Measurements from ENCODE around the gene DNASE1L2.
"Not testable (repeated sequence)": the region's sequence is repeated elsewhere in the genome, so short reads cannot be mapped to it uniquely, and the experiment has no call there.

The DNASE1L2 gene

DNA sequence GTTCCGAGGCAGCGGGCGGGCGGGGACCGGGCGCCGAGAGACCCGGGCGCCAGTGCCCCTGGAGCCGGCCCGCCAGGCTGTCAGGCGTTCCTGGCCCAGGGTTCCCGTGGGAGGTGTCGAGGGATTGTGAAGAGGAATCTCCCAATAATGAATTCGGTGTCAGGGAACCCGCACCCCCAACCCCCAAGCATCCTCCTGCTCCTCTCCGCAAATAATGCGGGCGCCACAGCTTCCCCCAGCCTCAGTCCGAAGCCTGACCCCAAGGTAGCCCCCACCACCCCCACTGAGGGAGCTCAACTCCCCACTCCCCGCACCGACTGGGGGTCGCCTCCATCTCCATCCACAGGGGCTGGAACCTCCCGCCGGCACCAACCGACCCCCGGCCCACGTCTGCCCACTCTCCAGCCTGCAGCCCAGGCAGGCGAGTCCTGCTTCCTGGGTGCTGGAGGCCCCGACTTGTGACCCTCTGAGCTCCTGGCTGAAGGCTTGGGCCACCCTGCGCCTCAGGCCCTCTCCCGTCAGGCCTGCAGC is 39.2 kb upstream of the DNASE1L2 start:
- Mint-ChIP-seq H3K9me3 (no peaks in the 10 kb centered on the region), H3K27me3 (peaks cover 39% of the 10 kb centered on the region), H3K4me1 (ENCODE audit: low read depth) (peaks cover 6% of the 10 kb centered on the region), H3K36me3 (ENCODE audit: low read depth) (no peaks in the 10 kb centered on the region), H3K4me3 (peak overlapping the region; percentile 33), H3K27ac (no peak overlapping the region)
- no peak for DNase-seq

- Mint-ChIP-seq H3K27me3 (peaks cover 39% of the 10 kb centered on the region), H3K36me3 (ENCODE audit: low read depth) (no peaks in the 10 kb centered on the region), H3K27ac (no peak overlapping the region), H3K9me3 (no peaks in the 10 kb centered on the region), H3K4me3 (peak overlapping the region; percentile 12), H3K4me1 (ENCODE audit: low read depth) (peaks cover 6% of the 10 kb centered on the region)
- DNase-seq = no peak
These were observed 38.5 kb upstream of the DNASE1L2 start for GRCh38 chr16:2197765-2198164.

DNA sequence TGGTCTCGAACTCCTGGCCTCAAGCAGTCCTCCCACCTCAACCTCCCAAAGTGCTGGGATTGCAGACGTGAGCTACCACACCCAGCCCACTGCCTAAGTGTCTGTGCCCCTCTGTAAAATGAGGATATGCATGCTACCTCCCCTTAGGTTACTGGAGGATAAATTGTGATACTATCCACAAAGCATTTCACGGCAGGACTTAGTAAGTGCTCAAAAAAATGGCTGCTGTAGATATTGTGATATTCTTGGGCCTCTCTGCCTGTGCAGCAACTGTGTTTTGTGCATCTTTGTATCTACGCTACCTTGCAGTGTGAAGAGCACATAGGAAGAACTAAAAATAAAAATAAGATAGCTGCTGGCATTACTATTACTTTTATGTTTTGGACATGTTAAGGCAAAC is 38.0 kb upstream of the DNASE1L2 start:
- H3K27ac Mint-ChIP-seq = no peak overlapping the region
- peaks cover 39% of the 10 kb centered on the region for H3K27me3 Mint-ChIP-seq
- H3K36me3 Mint-ChIP-seq (ENCODE audit: low read depth) = no peaks in the 10 kb centered on the region
- H3K4me3 Mint-ChIP-seq = no peak overlapping the region
- H3K9me3 Mint-ChIP-seq = no peaks in the 10 kb centered on the region
- H3K4me1 Mint-ChIP-seq (ENCODE audit: low read depth) = peaks cover 6% of the 10 kb centered on the region
- DNase-seq = no peak

GRCh38 chr16:2199095-2199494 is 37.1 kb upstream of the DNASE1L2 start:
- Mint-ChIP-seq H3K27me3 (peaks cover 39% of the 10 kb centered on the region), H3K9me3 (no peaks in the 10 kb centered on the region), H3K27ac (no peak overlapping the region), H3K4me3 (no peak overlapping the region), H3K36me3 (ENCODE audit: low read depth) (no peaks in the 10 kb centered on the region), H3K4me1 (ENCODE audit: low read depth) (peaks cover 8% of the 10 kb centered on the region)
- no peak for DNase-seq

DNA sequence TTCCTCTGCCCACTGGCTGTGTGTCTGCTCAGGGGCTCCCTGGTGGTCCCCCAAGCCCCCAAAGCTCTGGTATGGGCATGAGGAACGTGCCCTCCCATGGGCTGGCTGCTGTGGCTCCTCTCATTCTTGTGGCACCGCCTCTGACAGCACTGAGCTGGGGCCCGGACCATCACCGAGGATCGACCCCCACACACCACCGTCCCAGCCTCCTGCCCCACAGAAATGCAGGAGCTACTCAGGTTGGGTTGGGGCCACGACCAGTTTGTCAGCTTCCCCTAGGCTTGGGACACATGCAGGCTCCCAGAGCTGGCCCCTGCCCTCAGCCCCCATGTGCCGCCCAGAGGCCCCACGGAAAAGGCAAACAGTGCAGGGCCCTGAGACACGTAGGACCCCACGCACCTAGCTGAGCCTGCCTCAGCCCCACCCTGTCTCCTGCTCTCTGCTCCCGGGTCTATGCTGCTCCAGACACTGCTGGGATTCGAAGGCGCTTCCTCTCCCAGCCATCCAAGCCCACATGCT is 36.6 kb upstream of the DNASE1L2 start:
- Mint-ChIP-seq H3K9me3 (no peaks in the 10 kb centered on the region), H3K4me1 (ENCODE audit: low read depth) (peaks cover 13% of the 10 kb centered on the region), H3K27me3 (peaks cover 33% of the 10 kb centered on the region), H3K36me3 (ENCODE audit: low read depth) (no peaks in the 10 kb centered on the region), H3K27ac (no peak overlapping the region), H3K4me3 (no peak overlapping the region)
- DNase-seq = no peak

- Mint-ChIP-seq H3K27me3 (peaks cover 27% of the 10 kb centered on the region), H3K4me1 (ENCODE audit: low read depth) (peaks cover 8% of the 10 kb centered on the region), H3K9me3 (no peaks in the 10 kb centered on the region), H3K27ac (no peak overlapping the region), H3K4me3 (no peak overlapping the region), H3K36me3 (ENCODE audit: low read depth) (no peaks in the 10 kb centered on the region)
- no peak for DNase-seq
These were observed 35.9 kb upstream of the DNASE1L2 start for GRCh38 chr16:2200313-2200712.

DNA sequence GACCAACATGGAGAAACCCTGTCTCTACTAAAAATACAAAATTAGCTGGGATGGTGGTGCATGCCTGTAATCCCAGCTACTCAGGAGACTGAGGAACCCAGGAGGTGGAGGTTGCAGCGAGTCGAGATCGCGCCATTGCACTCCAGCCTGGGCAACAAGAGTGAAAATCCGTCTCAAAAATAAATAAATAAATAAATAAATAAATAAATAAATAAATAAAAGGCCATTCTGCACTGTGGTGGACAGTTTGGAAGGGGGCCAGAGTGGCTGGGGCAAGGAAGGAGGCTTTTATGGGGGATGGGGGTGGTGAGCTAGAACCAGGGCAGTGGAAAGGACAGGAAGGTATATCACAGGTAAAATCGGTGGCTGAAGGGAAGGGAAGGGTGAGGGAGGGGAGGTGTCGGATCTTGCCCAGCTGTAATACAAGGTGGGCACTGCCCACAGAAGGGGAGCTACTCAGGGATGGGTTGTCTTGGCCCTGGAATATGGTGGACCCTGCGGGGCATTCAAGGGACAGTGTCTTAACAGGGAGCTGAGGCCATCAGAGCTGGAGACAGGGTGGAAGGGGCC is 33.0 kb upstream of the DNASE1L2 start:
- Mint-ChIP-seq H3K4me1 (ENCODE audit: low read depth) (peaks cover 27% of the 10 kb centered on the region), H3K36me3 (ENCODE audit: low read depth) (peaks cover 25% of the 10 kb centered on the region), H3K27me3 (peaks cover 10% of the 10 kb centered on the region), H3K4me3 (peak overlapping the region; percentile 21)
- not testable (repeated sequence) for DNase-seq, H3K9me3 Mint-ChIP-seq, H3K27ac Mint-ChIP-seq

GRCh38 chr16:2204416-2205103 is 31.7 kb upstream of the DNASE1L2 start:
- peak overlapping the region; percentile 91 for H3K4me3 Mint-ChIP-seq
- H3K27me3 Mint-ChIP-seq = no peaks in the 10 kb centered on the region
- peaks cover 27% of the 10 kb centered on the region for H3K4me1 Mint-ChIP-seq (ENCODE audit: low read depth)
- H3K36me3 Mint-ChIP-seq (ENCODE audit: low read depth) = peaks cover 38% of the 10 kb centered on the region
- no peak for DNase-seq
- H3K27ac Mint-ChIP-seq = peak overlapping the region; percentile 51
- no peaks in the 10 kb centered on the region for H3K9me3 Mint-ChIP-seq

GRCh38 chr16:2205104-2205966 is 30.9 kb upstream of the DNASE1L2 start, which contains the start of gene MLST8:
MLST8 (plus strand) TSS chr16:2205454; CDS start chr16:2206086, 632 bp downstream.
- peak; percentile 95 for DNase-seq
- peaks cover 45% of the 10 kb centered on the region for H3K36me3 Mint-ChIP-seq (ENCODE audit: low read depth)
- peak within 1 kb of the TSS; percentile 91 for H3K27ac Mint-ChIP-seq
- peak within 1 kb of the TSS; percentile 91 for H3K4me3 Mint-ChIP-seq
- no peaks in the 10 kb centered on the region for H3K27me3 Mint-ChIP-seq
- H3K9me3 Mint-ChIP-seq = no peaks in the 10 kb centered on the region
- peaks cover 27% of the 10 kb centered on the region for H3K4me1 Mint-ChIP-seq (ENCODE audit: low read depth)

GRCh38 chr16:2205967-2206313 is 30.3 kb upstream of the DNASE1L2 start:
- Mint-ChIP-seq H3K4me3 (peak overlapping the region; percentile 91), H3K36me3 (ENCODE audit: low read depth) (peaks cover 46% of the 10 kb centered on the region), H3K9me3 (no peaks in the 10 kb centered on the region), H3K27ac (peak overlapping the region; percentile 91), H3K4me1 (ENCODE audit: low read depth) (peaks cover 27% of the 10 kb centered on the region), H3K27me3 (no peaks in the 10 kb centered on the region)
- DNase-seq = no peak

DNA sequence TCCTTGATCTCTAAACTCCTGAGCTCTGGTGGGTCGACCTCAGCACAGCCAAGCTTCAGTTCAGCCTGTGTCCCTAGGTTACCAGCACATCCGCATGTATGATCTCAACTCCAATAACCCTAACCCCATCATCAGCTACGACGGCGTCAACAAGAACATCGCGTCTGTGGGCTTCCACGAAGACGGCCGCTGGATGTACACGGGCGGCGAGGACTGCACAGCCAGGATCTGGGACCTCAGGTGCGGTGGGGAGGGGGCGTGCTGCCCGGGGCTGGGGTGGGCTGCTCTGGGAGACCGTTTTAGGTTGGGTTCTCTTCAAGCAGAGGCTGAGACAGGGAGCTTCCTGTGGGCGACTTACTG is 29.8 kb upstream of the DNASE1L2 start:
- no peaks in the 10 kb centered on the region for H3K9me3 Mint-ChIP-seq
- H3K36me3 Mint-ChIP-seq (ENCODE audit: low read depth) = peaks cover 47% of the 10 kb centered on the region
- H3K27me3 Mint-ChIP-seq = no peaks in the 10 kb centered on the region
- H3K4me3 Mint-ChIP-seq = peak overlapping the region; percentile 91
- peak overlapping the region; percentile 91 for H3K27ac Mint-ChIP-seq
- peaks cover 27% of the 10 kb centered on the region for H3K4me1 Mint-ChIP-seq (ENCODE audit: low read depth)
- no peak for DNase-seq

- H3K4me1 Mint-ChIP-seq (ENCODE audit: low read depth) = peaks cover 30% of the 10 kb centered on the region
- peak overlapping the region; percentile 91 for H3K4me3 Mint-ChIP-seq
- no peaks in the 10 kb centered on the region for H3K27me3 Mint-ChIP-seq
- peaks cover 52% of the 10 kb centered on the region for H3K36me3 Mint-ChIP-seq (ENCODE audit: low read depth)
- no peaks in the 10 kb centered on the region for H3K9me3 Mint-ChIP-seq
- DNase-seq = no peak
- peak overlapping the region; percentile 91 for H3K27ac Mint-ChIP-seq
These were observed 29.3 kb upstream of the DNASE1L2 start for GRCh38 chr16:2206780-2207433.

GRCh38 chr16:2207872-2208271 is 28.4 kb upstream of the DNASE1L2 start:
- Mint-ChIP-seq H3K9me3 (no peaks in the 10 kb centered on the region), H3K4me3 (peak overlapping the region; percentile 91), H3K36me3 (ENCODE audit: low read depth) (peaks cover 61% of the 10 kb centered on the region), H3K4me1 (ENCODE audit: low read depth) (peaks cover 38% of the 10 kb centered on the region), H3K27me3 (no peaks in the 10 kb centered on the region), H3K27ac (peak overlapping the region; percentile 78)
- no peak for DNase-seq

- Mint-ChIP-seq H3K27me3 (no peaks in the 10 kb centered on the region), H3K4me3 (peak overlapping the region; percentile 91), H3K27ac (no peak overlapping the region), H3K4me1 (ENCODE audit: low read depth) (peaks cover 42% of the 10 kb centered on the region), H3K9me3 (no peaks in the 10 kb centered on the region), H3K36me3 (ENCODE audit: low read depth) (peaks cover 66% of the 10 kb centered on the region)
- no peak for DNase-seq
These were observed 27.9 kb upstream of the DNASE1L2 start for GRCh38 chr16:2208308-2208707.

Measured in activated T-cell treated with anti-CD3 and anti-CD28 coated beads, Interleukin-2, amount 50 U/mL, for 24 hours (primary cell).